LNCaP clone FGC (cell line): Measurements from ENCODE around the gene ABCC9.

ENCODE experiments used
- DNase-seq: peaks from one replicate; pipeline ENCODE4 v3.0.0-alpha.2; 2011; ENCODE audit warnings: low read depth
- H3K4me3 ChIP-seq: 2 replicates; pipeline ENCODE4 v1.5.1; 2011; ENCODE audit warnings: mild to moderate bottlenecking, low read depth, low read length, control low read depth
- TF ChIP-seq, protein P1 (sequence below): IDR thresholded peaks from 2 replicates; pipeline ENCODE4 v1.5.1; 2012; ENCODE audit warnings: mild to moderate bottlenecking; ENCODE audit not compliant: control insufficient read depth, insufficient read depth; ENCODE audit errors: extremely low read depth

The ABCC9 gene

DNA sequence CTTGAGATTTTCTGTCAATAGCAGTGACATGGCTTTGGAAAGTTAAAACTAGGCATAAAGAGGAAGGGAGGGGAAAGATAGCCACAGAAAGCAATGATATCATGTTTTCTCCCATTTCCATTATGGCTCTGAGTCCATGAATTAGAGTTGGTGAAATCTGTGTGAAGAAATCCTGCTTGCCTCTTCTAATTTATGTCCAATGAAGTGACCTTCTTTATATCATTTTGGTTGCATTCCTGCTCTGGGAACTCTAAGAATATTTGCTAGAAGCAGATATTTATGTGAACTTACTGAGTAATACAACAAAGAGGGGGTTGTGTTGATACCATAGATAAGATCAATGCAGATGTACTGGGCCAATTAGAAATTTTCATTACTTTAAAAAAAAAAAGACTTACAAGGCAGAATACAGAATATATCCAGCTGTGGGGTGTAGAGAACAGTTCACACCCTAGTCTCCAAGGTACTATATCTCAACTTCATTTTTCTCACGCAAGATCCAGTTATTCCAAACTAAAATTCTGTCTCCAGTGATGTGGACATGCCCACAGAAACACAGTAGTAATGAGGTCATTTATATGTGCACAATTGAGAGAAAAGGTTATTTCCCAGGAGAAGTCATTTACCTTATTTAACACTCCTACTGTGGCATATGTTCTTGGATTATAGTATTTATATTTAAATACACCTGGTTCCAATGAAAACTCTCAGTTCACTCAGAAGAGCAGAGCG lies 115.2 kb downstream of the ABCC9 start:
- TF ChIP-seq, protein P1, sequence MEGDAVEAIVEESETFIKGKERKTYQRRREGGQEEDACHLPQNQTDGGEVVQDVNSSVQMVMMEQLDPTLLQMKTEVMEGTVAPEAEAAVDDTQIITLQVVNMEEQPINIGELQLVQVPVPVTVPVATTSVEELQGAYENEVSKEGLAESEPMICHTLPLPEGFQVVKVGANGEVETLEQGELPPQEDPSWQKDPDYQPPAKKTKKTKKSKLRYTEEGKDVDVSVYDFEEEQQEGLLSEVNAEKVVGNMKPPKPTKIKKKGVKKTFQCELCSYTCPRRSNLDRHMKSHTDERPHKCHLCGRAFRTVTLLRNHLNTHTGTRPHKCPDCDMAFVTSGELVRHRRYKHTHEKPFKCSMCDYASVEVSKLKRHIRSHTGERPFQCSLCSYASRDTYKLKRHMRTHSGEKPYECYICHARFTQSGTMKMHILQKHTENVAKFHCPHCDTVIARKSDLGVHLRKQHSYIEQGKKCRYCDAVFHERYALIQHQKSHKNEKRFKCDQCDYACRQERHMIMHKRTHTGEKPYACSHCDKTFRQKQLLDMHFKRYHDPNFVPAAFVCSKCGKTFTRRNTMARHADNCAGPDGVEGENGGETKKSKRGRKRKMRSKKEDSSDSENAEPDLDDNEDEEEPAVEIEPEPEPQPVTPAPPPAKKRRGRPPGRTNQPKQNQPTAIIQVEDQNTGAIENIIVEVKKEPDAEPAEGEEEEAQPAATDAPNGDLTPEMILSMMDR = no peak
- H3K4me3 ChIP-seq = no peak overlapping the region
- no peak for DNase-seq

DNA sequence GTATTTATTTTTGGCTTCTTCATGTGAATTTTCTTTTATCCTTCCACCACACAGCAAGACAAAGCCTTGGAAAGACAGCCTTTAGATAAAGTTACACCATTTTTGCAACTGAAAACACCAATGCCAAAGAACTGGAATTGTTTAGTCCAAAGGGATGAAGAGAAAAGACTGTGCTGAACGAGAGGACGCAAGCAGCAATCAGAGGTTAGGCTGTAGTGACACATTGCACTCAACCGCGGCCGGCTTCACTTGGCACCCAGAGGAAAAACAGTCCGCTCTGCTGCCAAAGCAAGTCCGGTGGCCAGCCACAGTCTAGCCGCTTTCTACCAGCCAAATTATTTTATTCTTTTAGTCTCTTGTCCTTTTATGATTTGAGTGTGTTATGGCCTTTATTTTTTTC lies 117.6 kb downstream of the ABCC9 start:
- DNase-seq = no peak

DNA sequence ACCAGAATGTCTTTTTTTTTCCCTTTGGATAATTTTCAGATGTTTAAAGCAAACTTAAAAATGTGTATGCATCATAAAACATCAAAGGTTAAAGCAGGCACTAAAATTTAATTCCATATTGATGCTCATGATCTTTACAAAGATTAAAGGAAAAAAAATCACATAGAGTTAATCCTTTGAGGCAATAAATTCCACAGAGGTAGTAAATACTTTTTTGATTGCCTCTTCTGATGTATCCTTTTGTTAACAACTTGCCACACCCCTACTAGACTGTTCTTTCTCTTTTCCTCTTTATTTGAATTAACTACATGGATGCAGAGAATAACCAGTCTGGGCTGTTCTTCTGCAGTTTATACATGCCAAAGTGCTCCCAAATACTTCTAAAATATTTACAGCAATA lies 121.5 kb downstream of the ABCC9 start:
- TF ChIP-seq, protein P1 = no peak
- no peak for DNase-seq
- no peak overlapping the region for H3K4me3 ChIP-seq

More for the DNA sequence above, 117.6 kb downstream of the ABCC9 start:
- TF ChIP-seq, protein P1 = no peak
- H3K4me3 ChIP-seq = no peak overlapping the region

GRCh38 chr12:21819236-21819635 lies 122.0 kb downstream of the ABCC9 start:
- no peak for DNase-seq
- TF ChIP-seq, protein P1 = no peak
- no peak overlapping the region for H3K4me3 ChIP-seq

- no peak for DNase-seq
- TF ChIP-seq, protein P1 = no peak
- no peak overlapping the region for H3K4me3 ChIP-seq
Observed at GRCh38 chr12:21818627-21819026, 122.6 kb downstream of the ABCC9 start.

GRCh38 chr12:21815306-21816062 lies 125.7 kb downstream of the ABCC9 start:
- no peak for DNase-seq
- no peak overlapping the region for H3K4me3 ChIP-seq
- TF ChIP-seq, protein P1 = no peak

DNA sequence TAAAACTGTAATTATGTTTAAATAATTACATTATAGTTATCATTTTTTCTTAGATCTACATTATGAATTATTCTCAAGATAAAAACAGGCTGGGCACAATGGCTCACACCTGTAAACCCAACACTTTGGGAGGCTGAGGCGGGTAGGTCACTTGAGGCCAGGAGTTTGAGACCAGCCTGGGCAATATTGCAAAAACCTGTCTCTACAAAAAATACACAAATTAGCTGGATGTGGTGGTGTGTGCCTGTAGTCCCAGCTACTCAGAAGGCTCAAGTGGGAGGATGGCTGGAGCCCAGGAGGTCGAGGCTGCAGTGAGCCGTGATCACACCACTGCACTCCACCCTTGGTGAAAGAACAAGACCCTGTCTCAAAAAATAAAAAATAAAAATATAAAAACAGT lies 126.4 kb downstream of the ABCC9 start:
- no peak for DNase-seq
- no peak overlapping the region for H3K4me3 ChIP-seq
- TF ChIP-seq, protein P1 = no peak
